Endothelial cell of umbilical vein (primary cell): ENCODE data around the gene CSRP1. TPM values are rescaled to one million over a fixed set of nuclear protein-coding genes. Genes with fewer than 3 reads are reported as not detected.

Experiments
- BruUV-seq: library from RNA; stranded (reverse); fragments of 400-500 nt; replicated peaks from 2 replicates; lab custom pipeline; 2021; lab: Mats Ljungman, UMichigan
- CTCF ChIA-PET: fragments of 300-600, 350-600 bp; sonication (Branson Sonifier 250); formaldehyde crosslinking; loops from one replicate; lab custom pipeline; 2021; ENCODE audit warnings: antibody characterized with exemption, inconsistent platforms; lab: Charles Lee
- POLR2A ChIA-PET: fragments of 300-600, 350-600 bp; sonication (Branson Sonifier 250); formaldehyde crosslinking; loops from one replicate; lab custom pipeline; 2021; ENCODE audit warnings: antibody characterized with exemption, inconsistent platforms; lab: Charles Lee
- DNase-seq: peaks from one replicate; pipeline ENCODE4 v3.0.0-alpha.2; 2011; ENCODE audit warnings: low read depth, low spot score
- FAIRE-seq: peaks from 2 replicates; lab custom pipeline; 2011; peaks lifted over from hg19 to GRCh38; lab: Jason Lieb, UNC
- H2AFZ ChIP-seq: 2 replicates; pipeline ENCODE4 v1.6.0; 2012; ENCODE audit warnings: low read depth, low read length, control low read depth, inconsistent platforms
- H3K27ac ChIP-seq: 2 replicates; pipeline ENCODE4 v1.5.1; 2011; ENCODE audit warnings: low read depth, mild to moderate bottlenecking, control low read depth, low read length, moderate library complexity; ENCODE audit not compliant: insufficient read depth
- H3K27me3 ChIP-seq, 2 experiments: 2 replicates each; pipeline versions ENCODE4 v1.6.0 to v1.6.1; 2011; ENCODE audit warnings: low read length in 2 of 2, mixed read lengths in 1 of 2; ENCODE audit not compliant: control insufficient read depth in 2 of 2, insufficient read depth in 2 of 2
- H3K36me3 ChIP-seq, 2 experiments: 2 replicates in 1 of 2; 3 replicates in 1 of 2; pipeline ENCODE4 v1.5.1; 2011; ENCODE audit warnings: low read length in 2 of 2, mild to moderate bottlenecking in 1 of 2, moderate library complexity in 1 of 2; ENCODE audit not compliant: control insufficient read depth in 2 of 2, insufficient read depth in 2 of 2; ENCODE audit errors: extremely low read depth in 1 of 2
- H3K4me1 ChIP-seq: 3 replicates; pipeline ENCODE4 v1.5.1; 2011; ENCODE audit warnings: mild to moderate bottlenecking, low read length; ENCODE audit not compliant: control insufficient read depth, insufficient read depth; ENCODE audit errors: extremely low read depth
- H3K4me2 ChIP-seq: 2 replicates; pipeline ENCODE4 v1.6.1; 2011; ENCODE audit warnings: low read length, control low read depth, mixed read lengths; ENCODE audit not compliant: insufficient read depth
- H3K4me3 ChIP-seq, 3 experiments: fragments of 200-600 bp in 1 of 3; sonication (generic), shearing (Covaris generic) in 1 of 3; replicated peaks in 1 of 3; 2 replicates each; pipeline ENCODE4 v1.5.1; 2011 to 2016; ENCODE audit warnings: control low read depth in 3 of 3, low read length in 3 of 3, mild to moderate bottlenecking in 2 of 3, inconsistent platforms in 1 of 3, low read depth in 1 of 3, moderate library complexity in 1 of 3; ENCODE audit not compliant: insufficient read depth in 1 of 3
- H3K79me2 ChIP-seq: 2 replicates; pipeline ENCODE4 v1.6.0; 2012; ENCODE audit warnings: low read length, inconsistent platforms; ENCODE audit not compliant: control insufficient read depth, insufficient read depth
- H3K9ac ChIP-seq: replicated peaks from 2 replicates; pipeline ENCODE3; 2011; ENCODE audit warnings: low read length, control low read depth; ENCODE audit not compliant: insufficient read depth; ENCODE audit errors: extremely low read depth
- H3K9me1 ChIP-seq: replicated peaks from 3 replicates; pipeline ENCODE4 v1.6.0; 2011; ENCODE audit warnings: mild to moderate bottlenecking, low read length; ENCODE audit not compliant: control insufficient read depth, insufficient read depth; ENCODE audit errors: extremely low read depth
- H3K9me3 ChIP-seq: replicated peaks from 2 replicates; pipeline ENCODE4 v1.5.1; 2012; ENCODE audit warnings: low read length, inconsistent platforms; ENCODE audit not compliant: control insufficient read depth, insufficient read depth
- H4K20me1 ChIP-seq: replicated peaks from 2 replicates; pipeline ENCODE3; 2011; ENCODE audit warnings: mild to moderate bottlenecking, low read length; ENCODE audit not compliant: control insufficient read depth, insufficient read depth; ENCODE audit errors: extremely low read depth
- FOS ChIP-seq: IDR thresholded peaks from 2 replicates; pipeline ENCODE4 v1.6.1; 2011; ENCODE audit warnings: mild to moderate bottlenecking, low read length, moderate library complexity, borderline replicate concordance; ENCODE audit not compliant: insufficient read depth
- POLR2AphosphoS5 ChIP-seq: IDR thresholded peaks from 2 replicates; pipeline ENCODE4 v1.6.1; 2012; ENCODE audit warnings: low read depth, mild to moderate bottlenecking, control low read depth, low read length, moderate library complexity; ENCODE audit not compliant: insufficient read depth
- dilution Hi-C: fragments of 300-500 bp; cut with MboI; formaldehyde crosslinking; loops from one replicate; pipeline ENCODE4 v1.15.0; 2019; ENCODE audit warnings: low sequenced_read_pairs; ENCODE audit not compliant: extremely low pct_ligation_motif_present
- intact Hi-C: fragments of 100-400 bp; cut with micrococcal nuclease; formaldehyde crosslinking; loops from one replicate; pipeline ENCODE4 v1.10.0; 2022
- polyA plus RNA-seq, 4 experiments: library from polyadenylated mRNA; depleted of rRNA in 3 of 4; stranded (reverse) in 3 of 4; unstranded in 1 of 4; fragments of >200 nt; gene quantifications; 2 replicates each; pipeline versions ENCODE4 v1.2.1 to v1.2.3, GENCODE V29; 2011 to 2012; ENCODE audit warnings: missing spikeins in 1 of 4
- total RNA-seq: library from RNA; stranded (reverse); gene quantifications from 2 replicates; pipeline ENCODE4 v1.2.3, GENCODE V29; 2021
- TF ChIP-seq, protein P1 (sequence below), 2 donors: IDR thresholded peaks; 1 replicate in 1 of 2; 2 replicates in 1 of 2; pipeline ENCODE4 v1.5.1; 2011; ENCODE audit warnings: low read length in 2 of 2, mild to moderate bottlenecking in 2 of 2, moderate library complexity in 2 of 2, control low read depth in 1 of 2, inconsistent platforms in 1 of 2, low read depth in 1 of 2; ENCODE audit not compliant: insufficient read depth in 1 of 2; ENCODE audit errors: extremely low read depth in 1 of 2
- TF ChIP-seq, protein P2 (sequence below): IDR thresholded peaks from 2 replicates; pipeline ENCODE4 v1.6.1; 2011; ENCODE audit not compliant: insufficient read depth, insufficient read length

CSRP1 gene
- total and polyA plus RNA-seq, 2 donors (not counting 3 experiments of a cell fraction or from before 2014, with no cell fraction given): 393 to 510 TPM

DNA sequence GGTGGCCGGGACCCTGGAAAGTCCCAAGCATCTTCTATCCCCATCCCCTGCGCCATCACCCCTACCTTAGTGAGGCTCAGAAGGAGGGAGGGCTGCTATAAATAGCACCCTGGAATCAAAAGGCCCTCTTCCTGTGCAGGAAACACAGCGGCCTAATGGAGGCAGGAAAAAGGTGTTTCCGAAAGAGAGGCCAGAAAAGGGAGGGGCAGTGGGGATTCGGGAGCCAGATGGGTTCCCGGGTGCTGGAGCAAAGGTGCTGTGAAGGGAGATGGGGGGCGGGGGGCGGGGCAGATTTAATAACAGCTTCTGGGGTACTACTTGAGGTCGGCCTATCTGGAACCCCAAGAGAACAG is 48.6 kb upstream of the CSRP1 start:
- Histone ChIP-seq H3K9me3 (no peaks in the 10 kb centered on the region), H3K4me1 (peaks cover 61% of the 10 kb centered on the region), H3K27me3 (no peaks in the 10 kb centered on the region), H3K36me3 (no peaks in the 10 kb centered on the region), H3K4me2 (peak overlapping the region; percentile 26), H4K20me1 (no peaks in the 10 kb centered on the region), H3K27ac (peak overlapping the region; percentile 76), H3K79me2 (peaks cover 98% of the 10 kb centered on the region), H3K9me1 (no peaks in the 10 kb centered on the region), H3K4me3 (no peak overlapping the region), H2AFZ (no peak overlapping the region), H3K9ac (no peak overlapping the region)
- CTCF ChIA-PET: interaction anchor here (0.8 to 10.8 kb wide), 7 partner anchors 12 to 237 kb away, joined by 3 to 236 read pairs (median 7); partner anchors contain the start of gene NAV1
- DNase-seq (peak; percentile 51), FAIRE-seq (peak; percentile 80)
- TF ChIP-seq, protein P1, sequence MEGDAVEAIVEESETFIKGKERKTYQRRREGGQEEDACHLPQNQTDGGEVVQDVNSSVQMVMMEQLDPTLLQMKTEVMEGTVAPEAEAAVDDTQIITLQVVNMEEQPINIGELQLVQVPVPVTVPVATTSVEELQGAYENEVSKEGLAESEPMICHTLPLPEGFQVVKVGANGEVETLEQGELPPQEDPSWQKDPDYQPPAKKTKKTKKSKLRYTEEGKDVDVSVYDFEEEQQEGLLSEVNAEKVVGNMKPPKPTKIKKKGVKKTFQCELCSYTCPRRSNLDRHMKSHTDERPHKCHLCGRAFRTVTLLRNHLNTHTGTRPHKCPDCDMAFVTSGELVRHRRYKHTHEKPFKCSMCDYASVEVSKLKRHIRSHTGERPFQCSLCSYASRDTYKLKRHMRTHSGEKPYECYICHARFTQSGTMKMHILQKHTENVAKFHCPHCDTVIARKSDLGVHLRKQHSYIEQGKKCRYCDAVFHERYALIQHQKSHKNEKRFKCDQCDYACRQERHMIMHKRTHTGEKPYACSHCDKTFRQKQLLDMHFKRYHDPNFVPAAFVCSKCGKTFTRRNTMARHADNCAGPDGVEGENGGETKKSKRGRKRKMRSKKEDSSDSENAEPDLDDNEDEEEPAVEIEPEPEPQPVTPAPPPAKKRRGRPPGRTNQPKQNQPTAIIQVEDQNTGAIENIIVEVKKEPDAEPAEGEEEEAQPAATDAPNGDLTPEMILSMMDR (IDR thresholded peaks at IDR 0.05; ENCODE audit: extremely low read depth in 1 of 2, insufficient read depth in 1 of 2, low read depth in 1 of 2, low read length in 2 of 2): no peak
- peak; percentile 42 for TF ChIP-seq POLR2AphosphoS5
- POLR2A ChIA-PET: no interaction called here
- dilution Hi-C loops: loop anchor here (25.0 kb wide), 1 partner anchor 157 kb away; no protein-coding TSS in a partner anchor
- intact Hi-C loops: loop anchor here (1.0 to 5.0 kb wide), 2 partner anchors 13 to 73 kb away; no protein-coding TSS in a partner anchor
- BruUV-seq: no TSS peak

DNA sequence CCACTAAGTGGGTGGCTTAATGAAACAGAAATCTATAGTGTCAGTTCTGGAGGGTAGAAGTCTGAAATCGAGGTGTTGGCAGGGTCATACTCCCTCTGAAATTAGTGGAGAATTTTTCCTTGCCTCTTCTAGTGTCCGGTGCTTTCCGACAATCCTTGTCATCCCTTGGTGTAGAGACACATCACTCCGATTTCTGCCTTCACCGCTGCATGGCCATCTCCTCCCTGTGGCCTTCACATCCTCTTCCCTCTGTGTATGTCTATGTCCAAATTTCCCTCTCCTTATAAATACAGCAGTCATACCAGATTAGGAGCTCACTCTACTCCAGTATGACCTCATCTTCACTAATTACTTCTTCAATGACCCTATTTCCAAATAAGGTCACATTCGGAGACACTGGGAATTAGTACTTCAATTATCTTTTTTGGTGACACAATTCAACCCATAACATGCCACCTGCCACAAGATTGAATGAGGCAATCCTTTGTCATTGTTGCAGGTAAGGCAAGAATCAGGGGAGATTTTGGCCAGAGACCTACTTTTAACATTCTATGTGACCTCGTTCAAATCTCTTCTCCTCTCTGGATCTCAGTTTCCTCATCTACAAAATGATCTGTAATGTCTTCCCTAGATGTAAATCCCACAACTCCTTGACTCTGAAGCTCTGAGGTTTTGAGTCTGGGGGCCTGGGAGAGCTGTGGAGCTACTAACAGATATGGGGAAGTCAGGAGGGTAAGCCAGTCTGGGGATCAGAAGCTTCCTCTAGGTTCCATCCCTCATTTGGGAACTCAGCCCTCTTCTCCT is 48.1 kb upstream of the CSRP1 start:
- H3K36me3 ChIP-seq: no peaks in the 10 kb centered on the region
- no peaks in the 10 kb centered on the region for H3K9me1 ChIP-seq
- BruUV-seq: no TSS peak
- intact Hi-C loops: loop anchor here (1.0 to 5.0 kb wide), 2 partner anchors 13 to 73 kb away; no protein-coding TSS in a partner anchor
- H2AFZ ChIP-seq: no peak overlapping the region
- H3K9me3 ChIP-seq: no peaks in the 10 kb centered on the region
- no peaks in the 10 kb centered on the region for H3K27me3 ChIP-seq
- ChIA-PET POLR2A (no interaction called here), CTCF (interaction anchor here (0.8 to 10.8 kb wide), 7 partner anchors 11 to 237 kb away, joined by 3 to 236 read pairs (median 7); partner anchors contain the start of gene NAV1)
- H3K4me3 ChIP-seq: no peak overlapping the region
- no peaks in the 10 kb centered on the region for H4K20me1 ChIP-seq
- H3K9ac ChIP-seq: no peak overlapping the region
- H3K4me1 ChIP-seq: peaks cover 61% of the 10 kb centered on the region
- H3K79me2 ChIP-seq: peaks cover 97% of the 10 kb centered on the region
- DNase-seq (no peak), FAIRE-seq (peak; percentile 61)
- H3K27ac ChIP-seq: peak overlapping the region; percentile 76
- dilution Hi-C loops: loop anchor here (25.0 kb wide), 1 partner anchor 157 kb away; no protein-coding TSS in a partner anchor
- TF ChIP-seq, protein P2, sequence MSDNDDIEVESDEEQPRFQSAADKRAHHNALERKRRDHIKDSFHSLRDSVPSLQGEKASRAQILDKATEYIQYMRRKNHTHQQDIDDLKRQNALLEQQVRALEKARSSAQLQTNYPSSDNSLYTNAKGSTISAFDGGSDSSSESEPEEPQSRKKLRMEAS: no peak
- no peak for TF ChIP-seq FOS
- peak overlapping the region; percentile 26 for H3K4me2 ChIP-seq
